HG03520 (cell line): Measurements from ENCODE around the gene PWWP2B.

Source experiments
- ATAC-seq: cut with Tn5 transposase; IDR thresholded peaks from one replicate; pipeline ENCODE4 v1.9.1; 2021; ENCODE audit warnings: mild to moderate bottlenecking, moderate library complexity; ENCODE audit not compliant: unreplicated experiment

Gene PWWP2B

DNA sequence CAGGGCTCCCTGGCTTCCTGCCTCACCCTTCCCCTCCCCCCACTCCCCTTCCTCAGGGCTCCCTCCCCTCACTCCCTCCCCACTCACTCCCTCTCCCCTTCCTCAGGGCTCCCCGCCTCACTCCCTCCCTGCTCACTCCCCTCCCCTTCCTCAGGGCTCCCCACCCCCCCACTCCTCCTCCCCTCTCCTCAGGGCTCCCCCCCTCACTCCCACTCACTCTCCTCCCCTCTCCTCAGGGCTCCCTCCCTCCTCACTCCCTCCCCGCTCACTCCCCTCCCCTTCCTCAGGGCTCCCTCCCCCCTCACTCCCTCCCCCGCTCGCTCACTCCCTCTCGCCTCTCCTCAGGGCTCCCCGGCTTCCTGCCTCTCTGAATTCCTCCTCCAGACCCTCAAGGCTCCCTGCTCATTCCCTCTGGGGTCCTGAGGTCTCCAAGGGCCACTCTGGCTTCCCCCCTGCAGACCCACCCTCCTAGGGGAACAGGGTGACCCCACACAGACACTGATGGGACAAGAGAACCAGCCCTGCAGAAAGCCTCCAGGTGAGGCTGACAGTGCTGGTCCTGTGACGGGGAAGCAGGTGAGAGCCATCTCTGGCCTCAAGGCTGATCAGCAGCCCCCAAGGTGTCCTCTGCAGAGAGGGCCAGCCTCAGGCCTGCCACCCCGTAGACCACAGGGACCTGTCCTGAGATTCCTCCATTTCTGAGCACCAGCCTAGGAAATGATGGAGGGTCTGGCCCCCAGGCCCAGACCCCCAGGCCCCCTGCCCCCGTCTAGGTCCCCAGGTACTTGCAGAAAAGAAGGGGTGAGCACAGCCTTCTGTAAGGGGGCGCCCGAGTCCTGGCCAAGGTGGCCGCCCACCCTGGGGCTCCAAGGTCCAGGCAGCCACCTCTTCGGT, 47.2 kb downstream of the PWWP2B start:
- ATAC-seq, result no peak

DNA sequence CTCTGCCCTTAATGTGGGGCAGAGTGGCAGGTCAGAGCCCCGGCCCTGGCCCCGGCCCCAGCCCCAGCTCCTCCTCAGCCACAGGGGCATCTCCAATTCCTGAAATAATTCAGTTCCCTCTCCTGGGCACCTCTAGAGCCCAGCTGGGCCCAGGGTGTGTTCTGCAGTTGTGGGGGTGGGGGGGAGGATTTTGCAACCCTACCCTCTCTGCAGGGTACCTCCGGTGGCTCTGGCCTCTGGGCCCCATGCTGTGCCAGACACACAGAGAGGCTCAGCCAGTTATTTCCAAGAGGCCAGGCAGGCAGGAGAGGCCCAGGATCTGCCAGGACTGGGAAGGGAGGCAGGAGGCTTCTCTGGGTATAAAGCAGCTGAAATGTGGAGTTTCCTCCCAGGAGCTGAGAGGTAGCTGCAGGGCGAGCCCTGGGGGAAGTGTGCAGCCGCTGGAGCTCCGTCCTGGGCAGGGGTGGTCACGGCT, 47.9 kb downstream of the PWWP2B start:
- ATAC-seq, result no peak

DNA sequence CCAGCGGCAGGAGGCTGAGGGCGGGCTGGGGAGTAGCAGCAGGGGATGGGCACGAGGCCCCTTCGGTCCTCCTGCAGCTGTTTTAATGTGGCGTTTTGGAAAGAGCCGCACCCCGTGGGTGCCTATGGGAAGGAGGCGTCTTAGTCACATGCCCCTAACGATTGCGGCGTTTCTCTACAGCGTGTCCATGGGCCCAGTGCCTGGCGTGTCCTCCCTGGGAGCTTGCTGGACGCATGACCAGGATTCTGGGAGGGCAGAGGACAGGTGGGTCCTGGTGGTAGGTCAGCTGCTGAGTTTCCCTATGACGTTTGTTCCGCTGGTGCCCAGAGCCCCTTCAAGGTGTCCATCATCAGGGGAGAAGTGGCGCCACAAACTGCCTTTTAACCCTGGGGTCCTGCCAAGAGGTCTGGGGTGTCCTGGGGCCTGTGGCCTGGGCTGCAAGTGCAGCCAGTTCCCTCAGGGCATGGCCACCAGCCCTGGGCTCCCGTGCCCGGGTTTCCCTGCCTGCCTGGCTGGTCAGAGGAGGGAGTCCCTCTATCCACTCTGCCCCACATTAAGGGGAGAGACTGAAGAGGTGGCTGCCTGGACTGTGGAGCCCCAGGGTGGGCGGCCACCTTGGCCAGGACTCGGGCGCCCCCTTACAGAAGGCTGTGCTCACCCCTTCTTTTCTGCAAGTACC, 48.7 kb downstream of the PWWP2B start:
- ATAC-seq, result no peak

DNA sequence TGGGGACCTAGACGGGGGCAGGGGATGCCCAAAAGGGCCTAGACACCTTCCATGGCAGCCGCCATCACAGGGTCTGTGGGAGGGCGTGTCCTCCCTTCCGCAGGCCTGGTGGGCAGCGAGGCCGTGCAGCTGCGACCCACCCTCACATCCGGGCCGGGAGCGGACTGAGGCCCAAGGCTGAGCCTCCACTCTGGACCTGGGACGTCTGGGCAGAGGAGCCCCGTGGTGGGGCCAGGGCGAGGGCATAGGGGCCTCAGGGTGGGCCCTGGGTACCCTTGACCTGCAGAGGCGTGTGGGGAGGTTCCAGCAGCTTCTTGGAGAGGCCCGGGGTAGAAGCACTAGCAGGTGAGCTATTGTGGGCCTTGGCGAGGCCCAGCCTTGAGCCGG, 49.2 kb downstream of the PWWP2B start:
- ATAC-seq, result no peak

DNA sequence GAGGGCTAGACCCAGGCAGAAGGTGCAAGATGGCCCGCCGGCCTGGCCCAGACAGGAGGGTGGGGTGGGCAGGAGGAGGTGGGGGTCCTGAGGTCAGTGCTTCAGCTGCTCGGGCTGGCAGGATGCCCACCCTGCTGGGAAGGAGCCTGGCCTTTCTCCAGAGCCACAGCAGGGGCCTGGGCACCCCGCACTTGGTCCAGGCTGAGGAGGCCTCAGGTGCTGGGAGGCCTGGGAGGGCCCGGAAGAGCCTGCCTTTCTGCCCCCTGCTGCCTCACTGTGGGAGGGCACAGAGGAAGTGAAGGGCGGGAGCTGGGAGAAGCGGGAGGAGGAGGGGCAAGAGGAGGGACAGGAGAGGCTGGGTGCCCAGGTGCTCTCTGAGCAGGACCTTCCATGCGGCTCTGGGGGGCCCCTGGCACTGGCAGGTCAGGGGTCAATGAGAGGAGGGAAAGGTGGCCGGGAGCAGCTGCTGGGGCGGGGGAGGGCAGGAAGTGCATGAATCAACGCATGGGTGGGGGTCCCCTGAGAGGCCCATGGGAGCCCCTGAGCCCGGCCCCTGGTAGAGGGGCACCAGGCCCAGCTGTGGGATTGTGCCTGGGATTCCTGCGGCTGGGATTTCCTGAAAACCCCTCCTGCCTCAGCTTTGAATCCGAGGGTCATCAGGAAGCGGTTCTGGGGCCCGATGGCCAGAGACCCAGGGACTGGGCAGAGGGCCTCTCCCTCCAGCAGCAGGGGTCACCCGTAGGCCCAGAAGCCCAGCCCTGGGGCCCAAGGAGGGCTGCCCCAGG, 49.9 kb downstream of the PWWP2B start:
- ATAC-seq, result peak; percentile 51

DNA sequence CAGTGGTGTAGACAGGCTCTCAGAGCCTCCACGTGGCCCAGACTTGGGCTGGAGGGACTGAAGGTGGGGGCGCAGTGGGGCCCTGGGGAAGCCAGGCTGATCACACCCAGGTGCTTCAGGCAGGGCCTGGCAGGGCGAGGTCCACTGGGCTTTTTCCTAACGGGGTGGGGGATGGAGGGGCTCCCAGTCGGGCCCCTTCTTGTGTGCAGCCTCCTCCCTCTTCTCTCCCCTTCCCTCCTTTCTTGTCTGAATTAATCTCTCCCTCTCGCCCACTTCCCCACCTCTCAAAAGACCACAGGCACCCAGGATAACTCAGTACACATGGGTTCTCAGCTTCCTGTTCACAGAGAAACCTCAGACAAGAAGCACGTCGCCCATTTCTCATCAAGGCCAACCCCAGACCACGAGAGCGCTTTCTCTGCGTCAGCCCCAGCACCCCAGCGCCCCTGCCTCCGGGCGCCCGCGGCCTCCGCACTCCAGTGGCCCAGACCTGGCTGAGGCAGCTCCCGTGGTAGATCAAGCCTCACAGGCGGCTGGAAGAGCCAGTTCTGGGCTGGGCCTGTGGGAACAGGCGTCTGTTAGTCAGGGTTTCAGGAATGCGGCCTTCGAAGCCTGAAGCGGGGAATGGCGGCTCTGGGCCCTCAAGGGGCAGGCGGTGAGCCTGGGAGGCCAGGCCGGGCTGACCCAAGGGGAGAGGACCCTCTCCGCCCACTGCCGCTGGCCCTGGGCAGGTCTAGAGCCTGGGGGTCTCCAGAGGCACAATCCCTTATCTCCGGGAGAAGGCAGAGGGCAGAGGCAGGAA, 50.6 kb downstream of the PWWP2B start:
- no peak for ATAC-seq

DNA sequence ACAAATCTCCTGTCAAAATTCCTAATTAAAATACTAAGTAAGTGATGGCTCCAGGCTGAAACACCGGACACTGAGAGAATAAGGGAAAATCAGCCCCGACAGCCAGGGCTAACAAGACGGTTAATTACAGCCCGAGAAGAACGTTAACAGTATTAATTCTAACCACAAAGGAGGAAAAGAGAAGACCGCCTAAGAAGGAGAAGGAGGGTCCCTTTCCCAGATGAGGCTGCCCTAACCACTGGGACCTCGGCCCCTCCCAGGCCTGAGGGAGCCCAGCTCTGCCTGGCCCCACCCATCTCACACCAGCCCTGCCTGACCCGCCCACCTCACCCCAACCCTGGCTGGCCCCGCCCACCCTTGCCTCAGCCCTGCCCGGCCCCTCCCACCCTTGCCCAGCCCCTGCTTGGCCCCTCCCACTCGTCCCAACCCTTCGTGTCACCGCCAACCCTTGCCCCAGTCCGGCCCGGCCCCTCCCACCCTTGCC, 51.3 kb downstream of the PWWP2B start:
- no peak for ATAC-seq

DNA sequence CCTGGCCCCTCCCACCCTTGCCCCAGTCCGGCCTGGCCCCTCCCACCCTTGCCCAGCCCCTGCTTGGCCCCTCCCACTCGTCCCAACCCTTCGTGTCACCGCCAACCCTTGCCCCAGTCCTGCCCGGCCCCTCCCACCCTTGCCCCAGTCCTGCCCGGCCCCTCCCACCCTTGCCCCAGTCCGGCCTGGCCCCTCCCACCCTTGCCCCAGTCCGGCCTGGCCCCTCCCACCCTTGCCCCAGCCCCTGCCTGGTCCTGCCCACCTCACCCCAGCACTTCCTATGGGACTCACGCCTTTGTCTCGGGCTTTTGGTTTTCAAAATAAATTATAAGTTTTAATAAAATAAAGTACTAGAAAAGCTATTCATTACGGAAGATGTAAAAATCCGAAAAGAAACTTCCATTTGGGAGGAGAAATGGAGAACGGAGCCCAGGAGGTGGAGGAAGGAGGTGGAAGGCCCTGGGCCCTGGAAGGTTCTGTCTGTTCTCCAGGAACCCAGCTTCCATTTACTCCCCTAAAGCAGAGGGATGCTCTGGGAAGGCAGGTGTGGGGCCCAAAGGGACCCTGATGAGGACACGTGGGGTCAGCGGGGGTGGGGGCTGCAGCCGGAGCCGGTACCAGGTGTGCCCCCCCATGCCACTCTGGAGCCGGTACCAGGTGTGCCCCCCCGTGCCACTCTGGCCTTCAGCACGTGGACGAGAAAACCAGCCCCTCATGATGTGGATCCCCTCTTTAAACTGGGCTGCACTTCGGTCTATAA, 52.2 kb downstream of the PWWP2B start:
- no peak for ATAC-seq

DNA sequence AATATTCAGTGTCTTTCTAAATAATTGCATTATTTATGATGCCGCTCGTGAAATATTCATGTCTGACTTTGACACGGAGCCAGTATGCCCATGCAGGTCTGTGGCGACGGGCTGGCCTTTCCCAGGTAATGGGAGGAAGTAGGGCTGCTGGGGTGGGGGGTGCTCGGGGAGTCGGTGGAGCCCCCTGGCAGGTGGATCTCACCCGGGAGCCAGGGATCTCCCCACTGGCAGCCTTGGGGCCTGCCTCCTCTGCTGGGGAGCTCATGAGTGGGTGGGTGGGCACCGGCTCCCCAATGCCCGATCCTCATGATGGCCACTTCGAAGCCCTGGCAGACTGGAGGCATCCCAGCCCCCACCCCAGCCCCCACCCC, 52.8 kb downstream of the PWWP2B start:
- ATAC-seq, result no peak

DNA sequence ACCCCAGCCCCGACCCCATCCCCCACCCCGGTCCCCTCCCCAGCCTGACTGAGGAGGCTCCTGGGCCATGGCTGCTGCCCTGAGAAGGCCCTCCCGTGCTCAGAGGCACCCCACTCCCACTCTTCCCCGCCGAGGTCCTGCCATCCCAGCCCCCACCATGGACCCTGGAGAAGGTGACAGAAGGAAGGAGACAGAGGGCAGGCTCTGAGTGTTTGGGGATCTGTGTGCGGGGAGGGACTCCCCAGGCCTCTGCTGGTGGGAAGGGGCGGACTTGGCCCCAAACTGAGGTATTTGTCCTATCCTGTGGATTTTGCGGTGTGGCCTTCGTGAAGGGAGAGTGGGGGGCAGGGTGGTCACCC, 53.4 kb downstream of the PWWP2B start:
- no peak for ATAC-seq

DNA sequence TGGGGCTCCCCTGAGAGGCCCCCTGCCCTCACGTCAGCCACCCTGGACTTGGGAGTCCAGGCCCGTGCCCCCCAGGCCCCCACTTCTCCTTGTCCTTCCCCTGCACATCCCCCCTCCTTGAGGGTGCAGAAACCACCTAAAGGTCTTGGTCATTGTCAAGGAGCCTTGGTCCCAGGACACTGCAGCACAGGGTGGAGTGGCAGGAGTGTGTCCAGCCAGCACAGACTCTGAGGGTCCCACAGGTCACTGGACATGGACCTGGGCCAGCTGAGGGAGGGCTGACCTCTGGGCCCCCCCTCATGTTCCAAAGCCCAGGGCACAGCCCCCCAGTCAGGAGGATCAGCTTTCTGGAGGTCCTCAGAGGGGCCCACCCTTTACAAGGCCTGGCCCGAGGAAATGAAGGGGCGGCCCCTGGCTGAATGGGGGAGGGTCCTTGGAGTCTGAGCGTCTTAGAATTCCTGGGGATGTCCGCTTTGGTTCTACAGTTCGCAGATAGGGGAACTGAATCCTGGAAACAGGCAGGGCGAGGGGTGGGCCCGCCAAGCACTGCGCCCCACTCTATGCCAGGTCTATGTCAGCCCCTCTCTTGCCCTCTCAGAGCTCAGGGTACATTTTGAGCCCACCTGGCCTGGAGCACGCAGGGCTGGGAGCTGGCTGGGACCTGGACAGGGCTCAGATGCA, 54.0 kb downstream of the PWWP2B start:
- ATAC-seq, result no peak

DNA sequence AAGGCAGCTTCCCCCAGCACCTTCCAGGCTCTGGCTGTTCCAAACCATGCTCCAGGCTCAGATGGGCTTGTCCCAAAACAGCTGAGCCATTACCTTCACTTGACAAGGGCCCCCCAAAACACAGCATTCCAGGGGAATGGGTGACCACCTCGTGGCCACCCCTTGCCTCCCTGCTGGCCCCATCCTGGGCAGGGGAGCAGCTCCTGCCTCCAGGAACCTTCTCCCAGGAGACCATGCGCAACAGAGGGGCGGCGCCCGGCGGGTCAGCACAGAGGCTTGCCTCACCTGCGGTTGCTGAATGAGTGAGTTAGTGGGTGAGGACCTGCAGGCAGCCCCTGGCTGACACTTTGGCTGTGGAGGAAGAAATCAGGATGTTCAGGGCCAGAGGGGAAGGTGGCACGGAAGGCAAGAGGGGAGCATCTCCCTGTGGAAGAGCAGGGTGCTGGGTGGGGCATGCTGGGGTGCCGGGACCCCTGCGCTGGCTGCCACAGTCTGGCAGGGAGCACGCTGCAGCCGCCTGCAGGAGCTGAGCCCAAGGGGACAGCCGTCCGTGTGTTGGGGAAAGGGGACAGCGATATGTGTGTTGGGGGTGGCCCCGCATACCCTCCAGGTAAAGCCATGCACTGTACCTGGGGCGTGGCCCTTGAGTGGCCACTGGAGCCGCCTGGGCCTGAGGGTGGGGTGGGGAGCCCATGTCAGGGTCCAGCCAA, 54.7 kb downstream of the PWWP2B start:
- no peak for ATAC-seq

DNA sequence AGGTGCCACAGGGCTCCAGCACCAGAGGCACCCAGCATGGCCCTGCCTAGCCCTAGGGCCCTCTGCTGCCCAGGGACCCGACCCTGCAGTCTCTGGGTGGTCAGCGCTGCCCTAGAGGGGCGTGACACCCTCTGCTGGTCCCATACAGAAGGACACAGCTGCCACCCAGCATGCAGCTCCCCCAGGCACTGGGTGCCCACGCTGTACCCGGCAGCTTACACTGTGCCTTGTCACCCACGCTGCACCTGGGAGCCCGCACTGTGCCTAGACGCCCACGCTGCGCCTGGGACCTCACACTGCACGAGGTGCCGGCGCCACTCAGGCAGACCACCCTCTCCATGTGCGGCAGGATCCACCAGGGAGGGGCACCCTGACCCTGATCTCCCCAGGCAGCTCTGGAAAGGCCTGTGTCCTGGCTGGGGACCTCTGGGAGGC, 55.2 kb downstream of the PWWP2B start:
- no peak for ATAC-seq

DNA sequence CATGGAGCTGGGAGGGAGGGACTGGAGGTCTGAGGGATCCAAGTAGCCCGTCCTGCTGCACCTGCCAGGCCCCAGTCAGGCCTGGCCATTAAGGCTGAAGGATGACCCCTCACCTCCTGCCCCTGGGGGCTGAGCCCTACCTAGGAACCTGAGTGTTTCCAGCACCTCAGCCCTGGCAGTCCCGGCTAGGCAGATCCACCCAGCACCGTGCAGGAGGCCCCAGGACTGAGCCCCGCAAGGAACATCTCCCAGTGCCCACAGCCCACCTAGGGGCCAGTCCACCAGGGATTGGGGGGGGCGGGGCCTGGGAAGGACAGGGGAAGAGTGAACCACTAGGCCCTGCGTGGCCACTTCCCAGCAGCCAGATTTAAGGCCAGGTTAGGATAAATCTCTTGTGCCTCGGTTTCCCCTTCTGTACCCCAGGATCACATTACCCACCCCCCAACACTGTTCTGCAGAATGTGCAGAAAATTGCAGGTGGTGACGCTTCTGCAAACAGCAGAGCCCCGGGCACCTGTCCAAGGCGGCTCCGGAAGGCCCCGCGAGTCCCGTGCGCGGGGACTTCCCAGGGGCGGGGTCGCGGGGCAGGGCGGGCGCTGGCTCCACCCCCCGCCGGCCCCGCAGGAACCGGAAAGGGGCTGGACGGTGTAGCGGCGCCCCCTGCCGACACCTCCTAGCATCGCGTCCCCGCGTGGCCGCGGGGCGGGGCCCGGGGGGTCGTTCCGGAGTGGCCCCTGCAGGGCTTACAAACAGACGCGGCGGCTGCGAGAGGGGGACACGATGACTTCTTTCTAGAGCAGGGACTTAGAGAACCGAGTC, 55.9 kb downstream of the PWWP2B start:
- ATAC-seq, result peak; percentile 81

DNA sequence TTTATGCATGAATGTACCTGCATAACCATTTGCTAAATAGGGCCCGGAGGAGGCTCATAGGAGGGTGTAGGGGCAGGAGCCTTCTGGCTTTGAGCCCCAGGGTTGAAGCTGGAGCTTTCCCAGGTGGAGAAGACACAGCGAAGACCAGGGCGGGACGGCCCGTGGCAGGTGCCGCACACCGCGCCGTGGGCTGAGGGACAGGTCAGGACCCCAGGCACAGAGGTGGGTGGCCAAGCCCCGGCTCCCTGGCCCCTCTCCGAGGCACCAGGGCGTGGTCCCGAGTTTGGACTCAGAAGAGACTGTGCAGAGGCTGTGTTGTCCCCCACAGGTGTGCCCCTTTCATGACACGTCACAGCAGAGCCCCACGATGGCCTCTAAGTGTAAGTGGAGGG, 56.5 kb downstream of the PWWP2B start:
- ATAC-seq, result no peak

DNA sequence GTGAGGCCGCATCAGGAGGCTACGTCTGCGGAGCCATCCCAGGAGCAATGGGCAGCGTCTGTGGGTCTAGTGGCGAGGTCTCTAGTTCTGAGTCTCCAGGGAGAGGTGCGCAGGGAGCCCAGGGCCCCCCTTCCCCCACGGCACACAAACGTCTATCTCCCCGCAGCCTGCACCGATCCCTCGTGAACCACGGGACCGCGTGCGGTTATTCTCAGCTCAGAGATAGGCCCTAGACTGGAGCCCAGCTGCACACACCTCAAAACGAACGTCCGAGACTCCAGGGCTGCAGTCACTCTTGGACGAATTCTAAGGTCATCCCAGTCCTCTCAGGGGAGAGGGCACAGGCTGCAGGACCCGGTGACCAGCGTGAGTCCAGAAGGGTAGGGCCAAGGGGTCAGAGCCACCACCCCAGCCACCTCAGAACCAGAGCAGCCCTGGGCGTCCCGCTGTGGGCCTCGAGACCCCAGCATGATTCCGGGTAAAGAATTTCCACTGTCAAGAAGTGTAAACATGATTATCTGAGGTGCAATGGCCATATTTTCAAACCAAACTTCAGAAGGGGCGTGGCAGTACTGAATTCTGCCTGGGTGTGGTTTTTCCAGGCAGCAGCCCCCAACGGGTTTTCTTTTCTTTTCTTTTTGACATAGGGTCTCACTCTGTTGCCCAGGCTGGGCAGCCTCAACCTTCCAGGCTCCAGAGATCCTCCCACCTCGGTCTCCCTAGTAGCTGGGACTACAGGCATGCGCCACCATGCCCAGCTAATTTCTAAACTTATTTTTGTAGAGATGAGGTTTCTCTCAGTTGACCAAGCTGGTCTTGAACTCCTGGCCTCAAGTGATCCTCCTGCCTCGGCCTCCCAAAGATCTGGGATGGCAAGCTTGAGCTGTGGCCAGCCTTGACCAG, 57.5 kb downstream of the PWWP2B start:
- ATAC-seq, result no peak

DNA sequence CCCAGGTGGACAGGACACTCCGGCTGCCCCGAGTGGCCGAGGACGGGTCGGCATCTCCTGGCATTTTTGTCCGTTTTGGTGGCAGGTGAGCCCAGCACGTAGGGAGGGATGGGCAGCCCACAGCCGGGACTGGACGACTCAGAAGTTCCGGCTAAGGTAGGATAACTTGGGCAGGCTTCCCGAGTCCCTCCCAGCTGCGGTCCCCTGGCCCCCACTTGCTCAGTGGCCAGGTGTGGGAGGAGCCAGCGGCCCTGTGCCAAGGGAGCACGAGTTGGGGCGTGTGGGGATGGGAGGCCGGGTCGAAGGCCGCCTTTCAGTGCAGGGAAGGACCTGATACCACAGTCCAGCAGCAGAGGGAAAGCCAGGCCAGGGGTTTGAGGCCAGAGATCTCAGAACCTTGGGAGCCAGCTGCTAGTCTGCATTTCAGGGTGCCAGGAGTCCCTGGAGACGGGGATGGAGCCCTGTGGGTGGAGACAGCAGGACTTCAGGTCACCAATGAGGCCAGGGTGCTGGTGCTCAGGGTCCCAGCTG, 58.5 kb downstream of the PWWP2B start:
- ATAC-seq, result no peak
